Osteocyte (in vitro differentiated cells): ENCODE measurements around the gene RNF103. TPM values are rescaled to one million over a fixed set of nuclear protein-coding genes. Genes with fewer than 3 reads are reported as not detected.
"Not testable (repeated sequence)": the region's sequence is repeated elsewhere in the genome, so short reads cannot be mapped to it uniquely, and the experiment has no call there.

ENCODE experiments used
- DNase-seq: peaks from one replicate; pipeline ENCODE4 v3.0.0; 2021; ENCODE audit warnings: mixed read lengths; ENCODE audit not compliant: unreplicated experiment; ENCODE audit errors: extremely low spot score
- H3K27ac Mint-ChIP-seq: one replicate; pipeline ENCODE4 v1.8.0; 2021; ENCODE audit warnings: mild to moderate bottlenecking, mixed read lengths; ENCODE audit not compliant: unreplicated experiment
- H3K27me3 Mint-ChIP-seq: one replicate; pipeline ENCODE4 v1.8.0; 2021; ENCODE audit warnings: mixed read lengths; ENCODE audit not compliant: unreplicated experiment
- H3K36me3 Mint-ChIP-seq: one replicate; pipeline ENCODE4 v1.8.0; 2021; ENCODE audit warnings: mixed read lengths; ENCODE audit not compliant: unreplicated experiment
- H3K4me1 Mint-ChIP-seq: one replicate; pipeline ENCODE4 v1.8.0; 2021; ENCODE audit warnings: mixed read lengths; ENCODE audit not compliant: unreplicated experiment
- H3K4me3 Mint-ChIP-seq: one replicate; pipeline ENCODE4 v1.8.0; 2021; ENCODE audit warnings: mild to moderate bottlenecking, moderate library complexity, mixed read lengths; ENCODE audit not compliant: unreplicated experiment
- H3K9me3 Mint-ChIP-seq: one replicate; pipeline ENCODE4 v1.8.0; 2021; ENCODE audit warnings: mixed read lengths; ENCODE audit not compliant: unreplicated experiment
- long read RNA-seq: library from polyadenylated mRNA; unstranded; transcript quantifications from one replicate; pipeline ENCODE4 v2.0.0, GENCODE V29; 2021
- total RNA-seq: library from RNA; stranded (reverse); gene quantifications from 2 replicates; pipeline ENCODE4 v1.2.1, GENCODE V29; 2021
- TF ChIP-seq, protein P1 (sequence below): fragments of 200-600 bp; sonication (generic); IDR thresholded peaks from 2 replicates; pipeline ENCODE4 v1.5.0; 2021; ENCODE audit warnings: antibody characterized with exemption, mild to moderate bottlenecking, moderate library complexity

The RNF103 gene, protein sequence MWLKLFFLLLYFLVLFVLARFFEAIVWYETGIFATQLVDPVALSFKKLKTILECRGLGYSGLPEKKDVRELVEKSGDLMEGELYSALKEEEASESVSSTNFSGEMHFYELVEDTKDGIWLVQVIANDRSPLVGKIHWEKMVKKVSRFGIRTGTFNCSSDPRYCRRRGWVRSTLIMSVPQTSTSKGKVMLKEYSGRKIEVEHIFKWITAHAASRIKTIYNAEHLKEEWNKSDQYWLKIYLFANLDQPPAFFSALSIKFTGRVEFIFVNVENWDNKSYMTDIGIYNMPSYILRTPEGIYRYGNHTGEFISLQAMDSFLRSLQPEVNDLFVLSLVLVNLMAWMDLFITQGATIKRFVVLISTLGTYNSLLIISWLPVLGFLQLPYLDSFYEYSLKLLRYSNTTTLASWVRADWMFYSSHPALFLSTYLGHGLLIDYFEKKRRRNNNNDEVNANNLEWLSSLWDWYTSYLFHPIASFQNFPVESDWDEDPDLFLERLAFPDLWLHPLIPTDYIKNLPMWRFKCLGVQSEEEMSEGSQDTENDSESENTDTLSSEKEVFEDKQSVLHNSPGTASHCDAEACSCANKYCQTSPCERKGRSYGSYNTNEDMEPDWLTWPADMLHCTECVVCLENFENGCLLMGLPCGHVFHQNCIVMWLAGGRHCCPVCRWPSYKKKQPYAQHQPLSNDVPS
- 35.8 and 38.4 TPM in 2 replicates for total RNA-seq
- long read RNA-seq, transcript RNF103-201 (4 exons, 3,477 nt) = major isoform, 5 of 15 reads
- long read RNA-seq, partial matches to known transcripts = 1 of 15 reads
- long read RNA-seq, other reads (novel, unspliced or antisense) = 7 of 15 reads

DNA sequence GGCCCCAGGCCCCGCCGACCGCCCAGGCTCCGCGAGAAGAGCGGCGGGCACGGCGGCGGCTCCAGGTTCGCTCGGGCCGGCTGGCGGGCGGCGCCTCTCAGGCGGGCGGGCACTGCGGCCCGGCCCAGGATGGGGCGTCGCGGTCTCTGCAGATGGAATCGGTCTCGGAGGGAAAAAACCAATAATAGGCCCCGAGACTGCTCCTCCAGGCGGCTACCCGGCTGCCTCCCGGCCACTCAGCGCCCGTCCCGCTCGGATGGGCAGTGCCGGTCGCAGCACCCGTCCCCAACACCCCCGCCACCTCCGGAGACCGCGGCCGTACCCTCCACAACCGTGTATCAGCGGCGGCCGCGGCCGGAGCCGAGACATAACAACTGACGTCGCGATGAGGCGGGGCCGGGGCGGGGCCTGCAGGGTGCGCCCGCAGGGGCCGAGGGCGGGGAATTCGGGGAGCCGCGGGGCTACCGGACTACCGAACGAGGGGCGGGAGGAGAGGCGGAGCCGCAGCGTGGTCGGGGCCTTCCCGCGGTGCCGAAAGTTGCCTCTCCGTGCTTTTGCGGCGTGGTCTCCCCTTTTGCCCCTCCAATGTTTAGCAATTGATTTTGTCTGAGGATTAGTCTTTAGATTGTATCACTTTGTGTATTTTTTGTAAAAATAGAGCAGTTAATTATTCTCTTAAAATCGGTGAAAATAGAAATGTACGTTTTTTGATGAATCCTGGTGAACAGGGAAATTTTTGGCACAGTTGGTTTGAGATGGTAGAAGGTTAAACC is at the start of gene RNF103:
TSS of gene RNF103 (minus strand) at position 372 of the 773 bp plus-strand sequence. CDS start 979 bp downstream, outside the sequence.
- peak; percentile 97 for DNase-seq
- H3K9me3 Mint-ChIP-seq = no peaks in the 10 kb centered on the region
- H3K27me3 Mint-ChIP-seq = peaks cover 16% of the 10 kb centered on the region
- H3K4me3 Mint-ChIP-seq = peak within 1 kb of the TSS; percentile 94
- peaks cover 23% of the 10 kb centered on the region for H3K4me1 Mint-ChIP-seq
- TF ChIP-seq, protein P1, sequence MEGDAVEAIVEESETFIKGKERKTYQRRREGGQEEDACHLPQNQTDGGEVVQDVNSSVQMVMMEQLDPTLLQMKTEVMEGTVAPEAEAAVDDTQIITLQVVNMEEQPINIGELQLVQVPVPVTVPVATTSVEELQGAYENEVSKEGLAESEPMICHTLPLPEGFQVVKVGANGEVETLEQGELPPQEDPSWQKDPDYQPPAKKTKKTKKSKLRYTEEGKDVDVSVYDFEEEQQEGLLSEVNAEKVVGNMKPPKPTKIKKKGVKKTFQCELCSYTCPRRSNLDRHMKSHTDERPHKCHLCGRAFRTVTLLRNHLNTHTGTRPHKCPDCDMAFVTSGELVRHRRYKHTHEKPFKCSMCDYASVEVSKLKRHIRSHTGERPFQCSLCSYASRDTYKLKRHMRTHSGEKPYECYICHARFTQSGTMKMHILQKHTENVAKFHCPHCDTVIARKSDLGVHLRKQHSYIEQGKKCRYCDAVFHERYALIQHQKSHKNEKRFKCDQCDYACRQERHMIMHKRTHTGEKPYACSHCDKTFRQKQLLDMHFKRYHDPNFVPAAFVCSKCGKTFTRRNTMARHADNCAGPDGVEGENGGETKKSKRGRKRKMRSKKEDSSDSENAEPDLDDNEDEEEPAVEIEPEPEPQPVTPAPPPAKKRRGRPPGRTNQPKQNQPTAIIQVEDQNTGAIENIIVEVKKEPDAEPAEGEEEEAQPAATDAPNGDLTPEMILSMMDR = no peak
- peak within 1 kb of the TSS; percentile 94 for H3K27ac Mint-ChIP-seq
- H3K36me3 Mint-ChIP-seq = peaks cover 14% of the 10 kb centered on the region

DNA sequence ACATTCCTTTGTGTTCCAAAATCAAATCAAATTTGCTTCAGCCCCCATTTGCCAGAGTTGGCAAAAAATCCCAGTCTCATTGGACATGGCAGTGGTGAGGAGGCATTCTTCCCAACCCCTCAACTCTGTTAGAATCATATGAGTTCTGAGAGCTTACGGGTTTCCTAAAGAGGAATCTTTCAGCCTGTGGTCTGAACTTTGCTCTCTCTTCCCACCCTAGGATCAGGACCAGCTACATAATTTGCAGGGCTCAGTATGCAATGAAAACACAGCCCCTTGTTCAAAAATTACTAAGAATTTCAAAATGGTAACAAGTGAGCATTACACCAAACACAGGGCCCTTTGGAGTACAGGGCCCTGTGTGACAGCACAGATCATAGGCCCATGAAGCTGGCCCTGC is 49.3 kb upstream of the RNF103 start:
- Mint-ChIP-seq H3K27me3 (peaks cover 13% of the 10 kb centered on the region), H3K27ac (no peak overlapping the region), H3K9me3 (no peaks in the 10 kb centered on the region), H3K4me3 (no peak overlapping the region), H3K36me3 (no peaks in the 10 kb centered on the region), H3K4me1 (no peaks in the 10 kb centered on the region)
- TF ChIP-seq, protein P1 = no peak
- no peak for DNase-seq

DNA sequence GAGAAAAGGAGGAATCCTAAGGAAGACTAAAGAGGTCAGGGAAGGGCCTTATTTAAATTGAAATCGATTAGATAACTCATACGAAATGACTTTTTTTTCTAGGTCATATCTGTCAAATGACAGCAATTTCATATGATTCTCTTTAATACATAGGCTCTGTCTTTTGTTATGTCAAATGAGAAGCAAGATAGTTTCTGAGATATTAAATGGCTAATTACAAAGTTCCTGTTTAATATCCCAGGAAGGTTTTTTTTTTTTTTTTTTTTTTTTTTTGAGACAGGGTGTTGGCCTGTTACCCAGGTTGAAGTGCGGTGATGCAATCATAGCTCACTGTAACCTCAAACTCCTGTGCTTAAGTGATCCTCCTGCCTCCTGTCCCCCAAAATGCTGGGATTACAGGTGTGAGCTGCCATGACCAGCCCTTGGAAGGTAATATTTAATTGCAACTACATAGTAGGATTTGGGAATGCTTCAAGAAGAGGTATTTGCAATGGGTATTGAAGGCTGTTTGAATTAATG is 48.4 kb upstream of the RNF103 start:
- no peaks in the 10 kb centered on the region for H3K9me3 Mint-ChIP-seq
- no peak overlapping the region for H3K4me3 Mint-ChIP-seq
- no peaks in the 10 kb centered on the region for H3K4me1 Mint-ChIP-seq
- H3K27ac Mint-ChIP-seq = no peak overlapping the region
- TF ChIP-seq, protein P1 = no peak
- H3K36me3 Mint-ChIP-seq = no peaks in the 10 kb centered on the region
- DNase-seq = no peak
- H3K27me3 Mint-ChIP-seq = peaks cover 7% of the 10 kb centered on the region

DNA sequence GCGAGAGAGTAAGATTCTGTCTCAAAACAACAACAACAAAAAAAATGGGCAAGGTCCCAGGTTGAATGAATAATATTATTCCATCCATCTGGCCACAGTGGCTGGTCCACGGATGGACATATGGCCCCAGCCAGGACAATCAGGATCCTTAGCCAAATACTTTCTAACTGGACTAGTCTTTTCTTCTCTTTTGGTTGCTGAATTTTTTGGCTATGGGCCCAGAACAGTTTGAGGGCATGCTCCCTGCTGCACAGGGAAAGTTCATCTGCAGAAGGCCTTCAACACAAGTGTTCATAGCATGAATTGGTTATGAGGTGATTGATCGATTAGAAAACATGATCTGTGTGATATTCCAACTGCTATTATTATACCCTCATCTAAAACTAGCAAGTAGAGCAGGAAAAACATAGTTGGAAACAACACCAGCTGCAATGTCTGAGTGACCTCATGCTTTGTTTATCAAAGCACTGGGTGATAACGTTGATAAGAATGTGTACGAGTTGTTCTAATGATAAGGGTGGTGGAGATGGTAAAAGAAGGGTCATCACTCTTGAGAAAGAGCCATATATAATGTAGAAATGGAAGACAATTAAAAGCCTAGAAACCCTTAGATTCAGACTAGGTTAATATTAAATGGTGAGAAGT is 47.8 kb upstream of the RNF103 start:
- Mint-ChIP-seq H3K27ac (no peak overlapping the region), H3K27me3 (peaks cover 10% of the 10 kb centered on the region)

DNA sequence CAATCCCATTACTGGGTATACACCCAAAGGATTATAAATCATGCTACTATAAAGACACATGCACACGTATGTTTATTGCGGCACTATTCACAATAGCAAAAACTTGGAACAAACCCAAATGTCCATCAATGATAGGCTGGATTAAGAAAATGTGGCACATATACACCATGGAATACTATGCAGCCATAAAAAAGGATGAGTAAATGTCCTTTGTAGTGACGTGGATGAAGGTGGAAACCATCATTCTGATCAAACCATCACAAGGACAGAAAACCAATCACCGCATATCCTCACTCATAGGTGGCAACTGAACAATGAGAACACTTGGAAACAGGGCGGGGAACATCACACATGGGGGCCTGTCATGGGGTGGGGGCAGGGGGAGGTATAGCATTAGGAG is 45.7 kb upstream of the RNF103 start:
- not testable (repeated sequence) for H3K4me1 Mint-ChIP-seq, H3K27ac Mint-ChIP-seq, H3K27me3 Mint-ChIP-seq, DNase-seq, H3K9me3 Mint-ChIP-seq, H3K4me3 Mint-ChIP-seq, H3K36me3 Mint-ChIP-seq

More for the DNA sequence above, 47.8 kb upstream of the RNF103 start:
- TF ChIP-seq, protein P1 = no peak
- Mint-ChIP-seq H3K4me1 (no peaks in the 10 kb centered on the region), H3K9me3 (no peaks in the 10 kb centered on the region), H3K36me3 (no peaks in the 10 kb centered on the region), H3K4me3 (no peak overlapping the region)
- no peak for DNase-seq
